NK-92 (cell line): ENCODE measurements around the gene PRCC.
"Not testable (repeated sequence)": the region's sequence is repeated elsewhere in the genome, so short reads cannot be mapped to it uniquely, and the experiment has no call there.

ENCODE experiments used
- DNase-seq: peaks from one replicate; lab custom pipeline; 2025; ENCODE audit not compliant: unreplicated experiment; lab: John Stamatoyannopoulos, UW

Gene PRCC

DNA sequence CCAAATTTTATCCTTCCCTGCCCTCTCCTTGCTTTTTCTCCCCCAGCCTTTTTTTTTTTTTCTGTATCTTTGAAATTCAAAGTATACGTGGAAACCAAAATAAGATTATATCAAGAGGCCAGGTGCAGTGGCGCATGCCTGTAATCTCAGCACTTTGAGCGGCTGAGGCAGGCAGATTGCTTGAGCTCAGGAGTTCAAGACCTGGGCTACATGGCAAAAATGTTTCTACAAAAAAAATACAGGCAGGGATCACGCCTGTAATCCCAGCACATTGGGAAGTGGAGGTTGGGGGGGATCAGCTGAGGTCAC is 6.6 kb upstream of the PRCC start:
- no peak for DNase-seq

DNA sequence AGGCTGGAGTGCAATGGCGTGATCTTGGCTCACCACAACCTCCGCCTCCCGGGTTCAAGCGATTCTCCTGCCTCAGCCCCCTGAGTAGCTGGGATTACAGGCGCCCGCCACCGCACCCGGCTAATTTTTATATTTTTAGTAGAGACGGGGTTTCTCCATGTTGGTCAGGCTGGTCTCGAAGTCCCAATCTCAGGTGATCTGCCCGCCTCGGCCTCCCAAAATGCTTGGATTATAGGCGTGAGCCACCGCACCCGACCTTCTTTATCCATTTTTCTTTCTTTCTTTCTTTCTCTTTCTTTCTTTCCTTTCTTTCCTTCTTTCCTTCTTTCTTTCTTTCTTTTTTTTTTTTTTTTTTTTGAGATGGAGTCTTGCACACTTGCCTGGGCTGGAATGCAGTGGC is 2.2 kb upstream of the PRCC start:
- DNase-seq = not testable (repeated sequence)

DNA sequence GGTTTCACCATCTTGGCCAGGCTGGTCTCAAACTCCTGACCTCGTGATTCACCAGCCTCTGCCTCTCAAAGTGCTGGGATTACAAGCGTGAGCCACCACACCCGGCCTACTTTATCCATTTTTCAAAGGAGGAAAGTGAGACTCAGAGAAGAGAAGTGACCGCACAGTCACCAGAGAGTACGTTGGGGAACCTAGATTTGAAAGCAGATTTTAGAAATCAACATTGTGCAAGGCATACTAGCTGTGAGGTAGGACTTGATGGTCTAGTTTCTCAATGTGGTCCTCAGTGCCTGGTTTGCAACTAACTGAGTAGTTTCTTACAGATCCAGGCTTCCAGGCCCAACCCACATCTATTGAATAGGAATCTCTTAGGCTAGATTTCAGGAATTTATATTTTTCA is 1.7 kb upstream of the PRCC start:
- no peak for DNase-seq

DNA sequence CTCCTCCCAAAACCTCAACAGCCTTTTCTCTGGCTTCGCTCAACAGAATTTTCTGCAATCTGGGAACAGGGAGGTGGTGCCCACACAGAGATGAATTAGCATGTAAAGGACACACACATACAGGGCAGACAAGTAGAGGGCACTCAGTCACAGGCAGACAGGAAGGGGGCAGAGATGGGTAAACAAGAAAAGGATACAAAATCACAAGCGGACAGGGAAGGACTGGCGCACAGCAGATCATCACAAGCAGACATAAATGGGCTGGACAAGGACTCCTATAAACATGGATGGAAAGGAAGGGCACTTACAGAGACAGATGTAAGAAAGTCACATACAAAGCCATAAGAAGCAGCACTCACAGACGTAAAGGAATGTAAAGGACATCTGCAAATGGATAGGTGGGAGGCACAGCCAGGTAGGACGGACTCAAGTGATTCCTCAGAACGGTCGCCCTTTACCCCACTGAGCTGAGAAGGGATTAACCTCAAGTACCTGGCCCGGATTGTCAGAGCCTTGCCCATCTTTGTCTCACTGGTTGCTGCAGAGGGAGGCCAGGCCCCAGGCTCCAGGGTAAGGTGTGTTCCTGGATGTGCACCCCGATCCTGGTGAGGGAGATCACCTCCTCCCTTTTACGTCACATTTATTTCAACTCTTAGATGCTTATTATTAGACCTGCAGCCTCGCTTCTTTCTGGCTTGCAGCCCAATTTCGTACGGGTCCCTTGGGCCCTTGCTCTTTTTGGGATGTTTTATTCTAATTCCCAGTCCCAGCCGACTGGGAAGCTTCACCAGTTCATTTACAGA is 836 bp upstream of the PRCC start:
- no peak for DNase-seq

DNA sequence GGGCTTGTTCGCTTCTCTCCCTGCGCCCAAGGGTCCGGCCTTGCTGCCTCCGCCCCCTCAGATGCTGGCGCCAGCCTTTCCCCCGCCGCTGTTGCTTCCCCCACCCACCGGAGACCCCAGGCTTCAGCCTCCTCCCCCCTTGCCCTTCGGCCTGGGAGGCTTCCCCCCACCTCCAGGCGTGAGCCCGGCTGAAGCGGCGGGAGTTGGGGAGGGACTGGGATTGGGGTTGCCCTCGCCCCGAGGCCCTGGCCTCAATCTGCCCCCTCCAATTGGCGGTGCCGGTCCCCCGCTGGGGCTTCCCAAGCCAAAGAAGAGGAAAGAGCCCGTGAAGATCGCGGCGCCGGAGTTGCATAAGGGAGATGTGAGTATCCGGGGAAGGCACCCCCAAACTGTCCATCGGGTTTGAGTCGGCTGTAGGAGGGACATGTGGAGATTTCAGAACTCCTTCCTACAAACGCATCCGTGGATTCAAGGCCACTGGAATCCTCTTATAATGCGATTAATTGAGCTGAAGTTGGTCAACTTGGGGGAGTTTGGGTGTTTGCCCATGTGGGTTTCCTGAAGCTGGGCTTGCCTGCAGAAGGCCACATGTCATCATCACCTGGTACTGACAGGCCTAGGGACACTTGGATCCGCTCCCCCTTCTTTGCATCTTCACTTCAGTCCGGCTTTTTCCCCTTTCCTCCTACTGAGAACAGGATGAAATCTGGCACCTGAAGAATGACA is 707 bp downstream of the PRCC start:
- DNase-seq = no peak

DNA sequence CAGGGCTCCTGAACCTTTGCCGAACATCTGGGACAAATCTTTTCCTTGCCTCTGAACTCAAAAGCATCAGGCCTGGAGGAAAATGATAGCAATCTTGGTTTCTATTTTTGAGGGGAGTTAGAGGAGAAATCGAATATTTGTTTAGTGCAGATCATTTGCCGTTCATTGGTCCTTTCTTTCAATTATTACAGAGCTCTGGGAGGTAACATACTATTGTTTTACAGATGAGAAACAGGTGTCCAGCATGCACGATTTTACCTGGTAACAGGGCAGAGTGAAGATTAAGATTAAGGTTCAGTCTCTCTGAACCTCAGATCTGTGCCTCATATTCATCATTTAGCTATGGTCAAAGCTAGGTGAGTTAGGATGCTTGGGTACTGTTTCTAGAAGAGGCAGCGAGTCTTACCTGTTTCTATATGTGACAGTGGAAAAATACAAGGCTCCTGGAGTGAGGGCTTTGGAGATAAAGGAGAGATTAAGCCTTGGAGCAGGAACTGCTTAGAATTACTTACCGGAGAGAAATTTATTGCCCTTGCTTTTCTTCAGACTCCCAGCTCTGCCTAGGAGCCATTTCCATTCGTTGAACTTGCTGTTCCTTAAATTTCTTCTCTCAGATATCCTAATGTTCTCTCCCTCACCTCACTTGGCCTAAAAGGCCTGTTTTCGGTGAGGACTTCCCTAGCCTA is 1.4 kb downstream of the PRCC start:
- DNase-seq = no peak

DNA sequence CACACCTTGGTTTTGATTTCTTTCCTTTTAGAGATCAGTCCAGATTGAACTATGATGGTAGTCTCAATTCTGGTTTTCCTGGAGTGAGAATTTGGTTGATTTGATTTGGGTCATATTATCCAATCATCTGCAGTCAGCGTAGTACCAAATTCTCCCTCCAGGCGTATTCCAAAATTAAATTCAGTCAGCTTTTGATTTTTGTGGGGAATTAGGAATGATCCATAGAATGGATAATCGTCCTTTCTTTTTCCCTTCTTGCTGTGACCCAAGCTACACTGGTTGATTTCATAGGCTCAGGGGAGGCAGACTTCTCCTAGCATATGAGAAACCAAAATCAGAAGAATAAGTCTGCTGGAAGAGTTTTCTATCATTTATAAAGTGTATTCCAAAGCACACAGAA is 4.9 kb downstream of the PRCC start:
- no peak for DNase-seq

DNA sequence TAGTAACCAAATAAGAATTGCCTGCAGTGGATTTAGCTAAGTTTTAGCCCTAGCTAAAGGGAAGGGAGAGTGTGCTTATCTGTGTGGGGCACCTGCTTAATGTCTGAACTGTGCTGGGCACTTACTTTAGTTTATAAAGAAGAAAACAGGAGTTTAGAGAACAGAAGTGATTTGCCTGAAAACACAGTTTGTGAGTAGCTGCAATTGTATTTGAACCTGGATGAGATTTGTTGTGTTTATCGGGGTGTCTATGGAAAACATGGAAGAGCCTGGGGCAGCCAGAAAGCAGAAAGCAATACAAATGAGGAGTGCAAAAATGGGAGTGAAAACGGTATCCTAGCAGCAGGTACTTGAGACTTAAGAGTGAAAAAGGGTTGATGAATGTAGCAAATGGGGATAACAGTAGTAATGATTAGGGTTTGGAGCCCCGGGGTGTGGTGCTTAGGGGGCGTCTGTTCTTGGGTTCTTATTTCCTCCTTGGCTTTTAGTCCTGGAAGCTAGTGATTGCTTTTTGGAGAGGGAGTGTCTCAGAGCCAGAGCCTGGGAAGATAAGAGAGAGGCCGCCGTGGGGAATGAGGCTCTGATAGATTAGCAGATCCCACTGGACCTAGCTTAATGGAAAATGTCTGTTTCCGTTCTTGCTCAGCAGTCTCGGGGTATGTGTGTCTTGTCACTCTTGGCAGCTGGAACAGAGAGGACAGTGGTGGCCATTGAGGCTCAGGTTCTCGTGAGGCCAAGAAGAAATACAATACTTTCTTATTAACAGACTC is 5.6 kb downstream of the PRCC start:
- DNase-seq = no peak

DNA sequence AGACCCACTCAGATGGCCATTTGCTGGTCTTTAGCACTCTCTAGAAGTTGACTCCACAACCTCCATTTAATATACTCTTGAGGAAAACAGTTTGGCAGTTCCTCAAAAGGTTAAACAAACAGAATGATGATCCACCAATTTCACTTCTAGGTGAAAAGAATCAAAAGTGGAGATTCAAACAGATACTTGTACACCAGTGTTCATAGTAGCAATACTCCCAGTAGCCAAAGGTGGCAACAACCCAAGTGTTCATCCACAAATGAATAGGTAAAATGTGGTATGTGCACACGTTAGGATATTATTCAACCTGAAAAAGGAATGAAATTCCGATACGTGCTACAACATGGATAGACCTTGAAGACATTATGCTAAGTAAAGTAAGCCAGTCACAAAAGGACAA is 6.3 kb downstream of the PRCC start:
- DNase-seq = no peak

DNA sequence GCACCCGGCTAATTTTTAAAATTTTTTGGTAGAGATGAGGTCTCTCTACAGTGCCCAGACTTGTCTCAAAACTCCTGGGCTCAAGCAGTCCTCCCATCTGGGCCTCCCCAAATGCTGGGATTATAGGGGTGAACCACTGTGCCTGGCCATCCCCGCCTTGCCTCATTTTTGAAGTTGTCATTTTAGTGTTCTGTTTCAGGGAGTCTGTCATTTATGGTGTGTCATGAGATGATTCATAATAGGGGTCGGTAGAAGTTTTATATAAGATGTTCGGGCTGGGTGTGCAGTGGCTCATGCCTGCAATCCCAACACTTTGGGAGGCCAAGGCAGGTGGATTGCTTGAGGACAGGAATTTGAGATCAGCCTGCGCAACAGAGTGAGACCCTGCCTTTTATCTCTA is 8.5 kb downstream of the PRCC start:
- no peak for DNase-seq

DNA sequence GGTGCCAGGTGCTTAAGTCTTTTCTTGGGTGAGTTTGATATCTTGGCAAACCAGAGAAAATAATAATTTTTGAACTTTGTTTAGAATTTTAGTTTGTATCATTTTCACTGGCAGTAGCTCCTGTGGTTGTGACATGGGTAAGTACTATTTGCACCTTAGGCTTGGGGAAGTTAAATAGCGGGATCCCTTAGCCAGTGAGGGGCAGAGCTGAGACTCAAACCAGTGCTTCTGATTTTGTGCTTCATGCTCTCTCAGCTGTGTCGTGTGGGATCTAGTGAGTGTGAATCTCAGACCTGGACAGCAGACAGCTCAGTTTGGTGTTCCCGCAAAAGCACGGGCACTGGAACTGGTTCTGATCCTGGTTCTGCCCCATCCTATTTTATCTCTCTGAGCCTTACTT is 9.6 kb downstream of the PRCC start:
- DNase-seq = no peak

DNA sequence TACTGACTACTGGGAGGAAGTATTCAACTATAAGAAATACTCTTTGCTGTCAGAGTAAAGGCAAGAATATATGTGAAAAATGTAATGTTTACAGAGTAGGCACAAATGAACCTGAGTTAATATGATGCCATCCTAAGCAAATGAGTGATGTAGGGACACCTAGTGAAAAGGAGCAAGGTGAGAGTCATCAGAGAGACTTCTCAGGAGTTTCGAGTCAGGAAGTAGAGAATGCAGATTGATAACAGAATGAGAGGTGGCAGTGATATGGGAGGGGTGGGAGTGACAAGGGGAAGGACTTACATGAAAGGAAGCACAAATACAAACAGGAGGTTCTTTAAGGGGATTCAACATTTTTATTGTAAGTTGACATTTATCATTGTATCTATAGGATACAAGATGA is 10.2 kb downstream of the PRCC start:
- DNase-seq = no peak

DNA sequence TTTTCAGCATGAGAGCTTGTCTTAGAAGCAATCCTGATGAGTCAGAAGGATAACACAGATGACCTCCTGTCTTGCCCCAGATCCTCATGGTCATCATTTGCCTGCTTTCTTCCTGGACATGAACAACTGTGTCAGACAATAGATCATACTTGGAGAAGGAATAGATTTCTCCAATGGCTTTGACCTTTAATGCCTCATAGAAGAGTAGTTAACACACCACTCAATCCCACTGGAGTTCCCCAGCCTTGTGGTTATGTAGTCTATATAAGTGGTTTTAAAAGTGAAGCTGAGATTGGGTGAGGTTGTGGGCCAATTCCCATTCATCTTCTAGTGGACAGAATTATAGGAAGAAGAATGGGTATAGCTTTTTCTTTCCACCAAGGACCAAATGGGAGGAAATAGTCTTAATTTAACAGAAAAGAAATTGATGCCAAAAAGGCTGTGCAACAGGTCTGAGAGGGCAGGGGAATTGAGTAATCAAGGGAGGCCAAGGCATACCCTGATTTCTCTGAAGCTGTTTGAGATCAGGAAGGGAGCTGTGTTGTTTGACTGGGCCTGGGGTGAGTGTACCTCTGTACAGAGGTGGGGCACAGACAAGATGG is 14.4 kb downstream of the PRCC start:
- DNase-seq = no peak

DNA sequence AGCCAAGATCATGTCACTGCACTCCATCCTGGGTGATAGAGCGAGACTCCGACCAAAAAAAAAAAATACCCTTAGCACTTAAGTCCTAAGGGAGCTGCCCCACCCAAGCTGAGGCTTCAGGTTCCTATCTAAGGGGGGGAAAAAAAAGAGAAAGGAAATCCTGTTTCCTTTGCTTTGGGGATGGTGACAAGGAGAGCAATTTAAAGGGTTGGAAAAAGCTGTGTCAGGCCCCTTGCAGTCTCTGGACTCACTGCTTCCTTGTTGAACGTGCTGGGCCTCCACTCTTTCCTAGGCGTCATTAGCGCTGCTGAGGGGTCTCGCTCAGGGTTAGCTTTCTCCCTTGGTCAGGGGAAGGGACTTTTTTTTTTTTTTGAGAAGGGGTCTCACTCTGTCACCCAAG is 18.1 kb downstream of the PRCC start:
- DNase-seq = no peak

DNA sequence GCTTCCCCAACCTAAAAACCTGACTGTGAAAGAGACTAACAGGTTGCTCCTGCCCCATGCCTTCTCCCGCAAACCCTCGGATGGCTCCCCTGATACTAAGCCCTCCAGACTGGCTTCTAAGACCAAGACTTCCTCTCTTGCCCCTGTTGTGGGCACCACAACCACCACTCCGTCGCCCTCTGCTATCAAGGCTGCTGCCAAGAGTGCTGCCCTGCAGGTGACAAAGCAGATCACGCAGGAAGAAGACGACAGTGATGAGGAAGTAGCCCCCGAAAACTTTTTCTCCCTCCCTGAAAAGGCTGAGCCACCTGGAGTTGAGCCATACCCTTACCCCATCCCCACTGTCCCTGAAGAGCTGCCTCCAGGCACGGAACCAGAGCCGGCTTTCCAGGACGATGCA is 19.3 kb downstream of the PRCC start:
- DNase-seq = no peak

DNA sequence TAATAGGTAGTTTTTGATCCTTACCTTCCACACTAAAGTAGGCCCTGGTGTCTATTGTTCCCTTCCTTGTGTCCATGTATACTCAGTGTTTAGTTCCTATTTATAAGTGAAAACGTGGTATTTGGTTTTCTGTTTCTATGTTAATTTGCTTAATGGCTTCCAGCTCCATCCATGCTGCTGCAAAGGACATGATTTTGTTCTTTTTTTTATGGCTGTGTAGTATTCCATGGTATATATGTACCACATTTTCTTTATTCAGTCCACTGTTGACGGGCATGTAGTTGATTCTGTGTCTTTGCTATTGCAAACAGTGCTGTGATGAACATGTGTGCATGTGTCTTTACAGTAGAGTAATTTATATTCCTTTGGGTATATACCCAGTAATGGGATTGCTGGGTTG is 20.8 kb downstream of the PRCC start:
- DNase-seq = no peak

DNA sequence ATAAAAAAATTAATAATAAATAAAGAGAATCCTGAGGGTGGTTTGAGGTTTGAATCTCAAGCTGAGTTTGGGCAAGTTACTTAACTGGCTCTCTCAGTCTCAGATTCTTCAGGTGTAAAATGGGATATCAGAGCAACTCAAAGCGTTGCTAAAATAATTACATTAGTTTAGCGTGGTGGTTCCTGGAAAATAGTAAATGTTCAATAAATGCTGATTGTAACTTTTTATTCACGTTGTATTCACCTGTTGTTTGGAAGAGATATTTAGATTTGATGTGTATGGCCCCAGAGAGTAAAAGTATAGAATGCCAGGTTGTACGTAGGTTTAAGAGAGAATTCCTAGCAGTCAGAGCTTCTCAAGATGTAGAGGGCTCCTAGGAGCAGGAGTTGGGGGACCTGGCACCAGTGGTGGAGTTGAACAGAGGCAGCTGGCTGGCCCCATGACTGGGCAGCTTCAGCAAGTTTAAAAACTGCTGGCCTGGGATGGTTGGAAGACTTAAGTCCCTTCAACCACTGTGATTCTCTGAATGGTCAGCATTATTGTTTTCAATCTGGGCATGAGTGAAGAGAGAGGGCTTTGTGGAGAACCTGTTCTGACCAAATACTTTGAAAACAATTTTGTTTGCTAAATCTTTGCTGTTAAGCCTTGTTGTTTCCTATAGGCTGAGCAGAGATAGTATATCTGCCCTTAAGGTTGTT is 22.4 kb downstream of the PRCC start:
- no peak for DNase-seq

DNA sequence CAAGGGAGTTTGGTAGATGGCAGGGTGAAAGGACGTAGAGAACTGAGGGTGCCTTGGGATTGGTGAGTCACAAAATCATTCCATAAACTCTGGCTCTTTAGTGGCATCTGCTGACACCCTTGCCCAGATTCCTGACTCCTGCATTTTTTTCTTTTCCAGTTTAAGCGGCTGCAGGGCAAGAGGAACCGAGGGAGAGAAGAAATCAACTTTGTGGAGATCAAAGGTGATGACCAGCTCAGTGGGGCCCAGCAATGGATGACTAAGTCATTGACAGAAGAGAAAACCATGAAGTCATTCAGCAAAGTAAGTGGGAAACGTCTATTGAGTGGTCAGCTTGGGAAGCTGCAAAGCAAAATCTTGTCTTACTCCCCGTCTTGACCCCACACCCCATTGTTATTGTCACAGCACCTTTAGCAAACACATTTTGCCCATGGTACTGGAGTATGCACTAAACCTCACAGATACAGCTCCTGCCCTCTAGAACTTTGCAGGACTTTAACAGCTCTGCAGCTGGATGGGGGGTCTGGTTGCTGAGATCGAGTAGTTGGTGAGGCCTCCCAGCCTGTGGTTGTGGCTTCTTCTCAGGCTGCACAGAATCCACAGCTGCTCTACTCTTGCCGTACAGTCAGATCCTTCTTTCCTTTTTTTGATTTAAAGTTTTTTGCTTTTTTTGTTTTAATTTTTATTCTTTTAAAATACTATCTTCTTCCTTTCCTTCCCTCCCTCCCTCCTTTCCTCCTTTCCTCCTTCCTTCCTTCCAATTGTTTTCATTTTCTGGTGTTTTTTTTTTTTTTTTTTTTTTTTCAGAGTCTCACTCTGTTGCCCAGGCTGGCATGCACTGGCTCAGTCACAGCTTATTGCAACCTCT is 27.4 kb downstream of the PRCC start:
- DNase-seq = no peak

DNA sequence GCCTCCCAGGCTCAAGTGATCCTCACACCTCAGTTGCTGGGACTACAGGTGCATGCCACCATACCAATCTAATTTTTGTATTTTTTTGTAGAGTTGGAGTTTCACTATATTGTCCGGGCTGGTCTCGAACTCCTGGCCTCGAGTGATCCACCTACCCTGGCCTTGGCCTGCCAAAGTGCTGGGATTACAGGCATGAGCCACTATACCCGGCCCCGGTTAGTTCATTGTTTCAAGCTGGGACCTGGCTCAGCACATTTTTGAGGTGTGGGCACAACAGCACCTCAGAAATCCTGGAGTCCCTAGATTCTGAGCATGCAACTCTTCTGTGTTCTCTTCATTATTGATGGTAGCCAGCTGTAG is 28.0 kb downstream of the PRCC start:
- DNase-seq = no peak

DNA sequence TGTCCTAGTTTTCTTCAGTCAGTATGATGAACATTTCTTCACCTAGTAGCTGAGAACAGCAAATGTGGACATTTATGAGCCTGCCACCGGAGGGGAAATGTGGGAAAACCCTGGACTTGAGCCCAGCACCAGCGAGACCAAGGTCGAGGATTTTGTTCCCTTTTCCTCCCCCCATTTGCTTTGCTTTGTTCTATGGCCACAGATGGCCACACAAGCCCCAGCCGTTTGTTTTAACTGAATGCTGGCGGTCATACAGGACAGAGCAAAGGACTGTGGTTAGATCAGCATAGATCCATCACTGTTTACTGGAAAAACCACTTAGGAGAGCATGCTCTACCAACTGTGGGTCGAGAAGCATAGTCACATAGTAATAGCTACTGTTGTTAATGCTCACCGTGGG is 28.5 kb downstream of the PRCC start:
- no peak for DNase-seq
